Esophagus squamous epithelium (tissue), 4 donors: ENCODE measurements around the gene GSTM5.

Experiments
- CTCF ChIP-seq, 6 experiments: fragments of 450-650 bp in 4 of 6; fragments of 200-600 bp in 2 of 6; sonication (generic) in 2 of 6; IDR thresholded peaks; one replicate each; pipeline ENCODE4 v1.5.1; 2016 to 2019; ENCODE audit warnings: antibody characterized with exemption in 6 of 6, mild to moderate bottlenecking in 4 of 6, moderate library complexity in 4 of 6
- POLR2A ChIP-seq, 4 donors: fragments of 450-650 bp; IDR thresholded peaks; one replicate each; pipeline ENCODE4 v1.6.1; 2017; ENCODE audit warnings: antibody characterized with exemption in 4 of 4, mild to moderate bottlenecking in 4 of 4, moderate library complexity in 3 of 4

DNA sequence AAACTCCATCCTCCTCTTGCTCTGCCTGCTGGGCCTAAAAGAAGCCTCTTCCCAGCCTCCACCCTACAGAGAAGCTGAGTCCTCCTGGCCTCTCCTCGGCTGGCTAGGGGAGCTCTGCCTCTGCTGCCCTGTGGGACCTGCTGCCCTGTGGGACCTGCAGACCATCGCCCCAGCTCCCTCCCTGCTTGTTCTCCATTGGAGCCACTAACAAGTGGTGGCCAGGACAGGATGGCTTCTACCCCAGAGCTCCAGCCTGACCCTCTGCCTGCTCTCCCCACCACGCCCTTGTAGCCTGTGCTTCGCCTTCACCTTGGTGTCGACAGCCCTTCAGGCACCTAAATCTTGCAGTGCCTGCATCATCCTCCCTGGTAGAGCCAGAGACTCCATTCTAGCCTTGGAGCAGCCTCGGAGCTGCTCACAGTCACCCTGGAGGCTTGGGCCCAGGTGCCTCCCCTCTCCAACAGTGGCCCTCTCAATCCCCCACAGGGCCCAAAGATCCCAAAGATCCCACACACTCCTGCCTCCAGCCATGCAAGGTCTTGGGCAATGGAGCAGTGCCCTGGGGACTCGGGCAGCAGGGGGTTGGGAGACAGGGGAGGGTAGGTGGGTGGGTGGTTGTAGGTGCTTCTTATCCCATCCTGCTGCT, 48.7 kb downstream of the GSTM5 start:
- TF ChIP-seq CTCF (IDR thresholded peaks at IDR 0.05) = no peak
- no peak for TF ChIP-seq POLR2A (IDR thresholded peaks at IDR 0.05)
